DMS53 treated with DMSO at 0.1 percent for 48 hours (cell line): ENCODE measurements around the gene WDFY4.

Experiments
- DNase-seq: peaks from one replicate; lab custom pipeline; 2025; ENCODE audit not compliant: unreplicated experiment; lab: John Stamatoyannopoulos, UW

WDFY4 gene

DNA sequence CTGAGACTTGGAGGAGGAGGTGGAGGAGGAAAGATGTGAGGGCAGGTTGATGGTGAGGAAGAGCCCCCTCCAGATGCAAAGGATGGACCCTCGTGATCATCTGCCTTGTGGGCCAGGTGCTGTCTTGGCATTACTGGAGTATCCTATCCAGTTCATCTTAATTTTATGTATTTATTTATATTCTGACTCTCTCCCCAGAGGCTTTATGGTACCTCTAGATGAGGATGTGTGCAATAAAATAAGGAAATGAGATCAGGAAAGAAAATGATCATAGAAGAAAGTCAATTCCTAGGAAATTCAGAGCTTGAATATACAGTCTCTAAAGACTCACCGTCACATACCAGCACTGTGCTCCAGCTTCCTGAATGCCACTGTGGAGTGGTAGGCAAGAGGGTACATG is 160.8 kb downstream of the WDFY4 start:
- no peak for DNase-seq

DNA sequence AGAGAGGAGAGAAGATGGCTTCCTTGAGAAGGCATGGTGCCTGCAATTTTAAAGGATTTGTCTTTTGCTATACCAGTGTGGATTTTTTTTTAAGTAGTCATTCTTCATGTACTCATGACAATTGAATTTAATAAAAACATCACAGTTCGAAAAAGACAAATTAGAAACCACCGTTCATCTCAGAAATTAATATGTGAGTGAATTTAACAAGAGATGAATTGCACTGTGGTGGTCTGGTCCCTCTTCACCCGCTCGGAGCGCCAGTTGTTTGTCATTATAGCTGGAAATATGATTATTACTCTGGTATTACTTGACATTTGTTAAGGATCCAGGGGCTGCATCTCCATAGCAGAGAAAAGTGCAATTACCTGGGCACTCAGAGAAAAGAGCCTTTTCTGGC is 163.0 kb downstream of the WDFY4 start:
- no peak for DNase-seq

GRCh38 chr10:48856855-48857254 is 172.2 kb downstream of the WDFY4 start:
- no peak for DNase-seq

GRCh38 chr10:48872234-48872633 is 187.6 kb downstream of the WDFY4 start:
- DNase-seq: no peak

GRCh38 chr10:48878091-48878490 is 193.4 kb downstream of the WDFY4 start:
- no peak for DNase-seq

DNA sequence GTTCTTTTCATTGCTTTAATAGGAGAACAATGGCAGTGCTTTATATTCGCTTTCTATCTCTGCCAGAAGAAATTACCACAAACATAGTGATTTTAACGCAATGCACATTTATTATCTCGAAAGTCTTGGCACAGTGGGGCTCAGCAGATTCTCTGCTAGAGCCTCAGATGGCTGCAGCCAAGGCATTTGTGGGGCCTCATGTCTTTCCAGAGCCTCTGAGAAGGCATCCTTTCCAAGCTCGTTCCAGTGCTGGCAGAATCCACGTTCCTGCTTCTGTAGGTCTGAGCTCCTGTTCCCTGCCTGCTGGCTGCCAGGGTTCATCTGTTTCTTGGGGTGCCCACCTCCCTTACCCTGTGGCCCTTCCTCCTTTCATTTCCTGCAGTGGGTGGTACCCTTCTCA is 194.8 kb downstream of the WDFY4 start:
- DNase-seq: no peak

DNA sequence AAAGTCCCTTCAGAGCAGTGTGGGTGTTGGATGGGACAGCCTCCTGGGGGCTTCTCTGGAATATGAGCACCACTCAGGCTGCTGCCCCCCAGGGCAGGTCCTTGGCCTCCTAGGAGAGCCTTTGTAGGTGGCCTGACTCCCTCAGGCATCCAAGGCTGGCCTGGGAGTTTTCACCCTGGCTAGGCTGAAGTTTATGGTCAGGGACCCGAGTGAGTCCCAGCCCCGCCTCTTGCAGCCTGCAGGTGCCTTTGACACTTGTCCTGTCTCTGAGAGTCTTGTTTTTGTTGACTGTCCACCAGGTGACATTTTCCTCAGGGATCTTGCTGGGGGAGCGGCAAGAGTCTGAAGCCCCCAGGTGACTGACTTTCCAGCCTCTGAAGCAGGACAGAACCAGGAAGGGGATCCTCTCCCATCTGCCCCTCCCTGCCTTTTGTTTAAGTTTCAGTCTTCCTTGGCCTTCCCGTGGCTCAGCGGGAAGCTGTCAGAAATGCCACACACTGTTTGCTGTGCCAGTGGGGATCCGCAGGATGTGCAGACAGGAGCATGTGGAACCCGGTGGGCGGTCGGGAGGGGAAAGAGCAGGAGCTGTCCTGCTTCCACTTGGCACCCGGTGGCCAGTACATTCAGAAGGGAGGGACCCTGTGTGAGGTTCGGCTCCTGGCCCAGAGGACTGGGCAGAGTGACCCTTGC is 195.5 kb downstream of the WDFY4 start:
- no peak for DNase-seq

GRCh38 chr10:48881937-48882336 is 197.3 kb downstream of the WDFY4 start:
- no peak for DNase-seq

GRCh38 chr10:48882881-48883280 is 198.2 kb downstream of the WDFY4 start:
- no peak for DNase-seq

DNA sequence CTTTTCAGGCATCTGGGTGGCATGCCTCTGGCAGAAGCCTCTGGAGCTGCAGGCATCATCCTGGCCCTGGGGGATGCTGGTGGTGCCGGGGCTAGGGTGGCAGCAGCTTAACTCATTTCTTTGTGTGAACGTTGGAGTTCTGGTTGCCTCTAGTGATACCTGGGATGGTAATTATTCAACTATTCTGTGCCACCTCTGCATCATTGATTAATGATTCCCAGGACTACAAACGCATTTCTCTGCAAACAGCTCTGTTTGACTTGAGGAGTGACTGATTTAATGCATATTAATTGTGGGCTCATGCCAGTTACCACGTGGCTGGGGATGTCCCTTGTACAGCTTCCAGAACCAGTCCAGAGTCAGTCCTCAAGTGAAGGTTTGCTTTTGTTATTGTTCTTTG is 199.0 kb downstream of the WDFY4 start:
- DNase-seq: no peak

DNA sequence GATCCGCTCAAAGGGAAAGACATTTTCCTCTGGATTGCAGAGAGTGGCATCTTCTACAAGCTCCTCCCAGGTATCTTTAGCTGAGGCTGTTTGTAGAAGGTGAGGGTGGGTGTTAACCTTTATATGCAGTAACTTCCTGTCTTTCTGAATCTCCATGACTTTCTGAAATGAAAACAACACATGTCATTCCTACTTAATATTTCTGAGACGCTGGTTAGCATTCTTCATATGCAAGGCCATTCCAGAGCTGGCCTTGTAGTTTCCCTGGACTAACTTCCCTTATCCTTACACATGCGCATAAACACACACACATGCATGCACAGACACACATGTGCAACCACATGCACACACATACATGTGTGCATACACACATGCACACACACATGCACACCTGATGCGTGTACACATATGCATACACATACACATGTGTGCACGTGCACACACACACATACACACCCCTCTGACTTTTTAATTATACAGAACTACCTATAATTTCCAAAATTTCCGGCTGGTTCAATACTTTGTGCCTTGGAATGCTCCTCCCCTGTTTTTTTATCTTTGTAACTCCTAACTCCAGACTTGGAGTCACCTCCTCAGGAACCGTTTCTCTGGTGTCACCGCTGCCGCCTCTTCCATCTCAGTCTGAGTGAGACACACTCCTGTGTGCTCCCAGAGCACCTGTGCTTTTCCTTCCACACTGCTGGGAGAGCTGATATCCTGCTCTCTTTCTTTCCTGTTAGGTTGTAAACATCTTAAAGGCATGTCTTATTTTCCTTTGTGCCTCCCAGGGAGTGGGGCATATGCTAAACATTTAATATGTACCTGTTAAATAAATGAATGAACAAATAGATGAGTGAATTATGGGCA is 199.7 kb downstream of the WDFY4 start:
- DNase-seq: no peak

GRCh38 chr10:48885376-48885775 is 200.7 kb downstream of the WDFY4 start:
- DNase-seq: no peak

DNA sequence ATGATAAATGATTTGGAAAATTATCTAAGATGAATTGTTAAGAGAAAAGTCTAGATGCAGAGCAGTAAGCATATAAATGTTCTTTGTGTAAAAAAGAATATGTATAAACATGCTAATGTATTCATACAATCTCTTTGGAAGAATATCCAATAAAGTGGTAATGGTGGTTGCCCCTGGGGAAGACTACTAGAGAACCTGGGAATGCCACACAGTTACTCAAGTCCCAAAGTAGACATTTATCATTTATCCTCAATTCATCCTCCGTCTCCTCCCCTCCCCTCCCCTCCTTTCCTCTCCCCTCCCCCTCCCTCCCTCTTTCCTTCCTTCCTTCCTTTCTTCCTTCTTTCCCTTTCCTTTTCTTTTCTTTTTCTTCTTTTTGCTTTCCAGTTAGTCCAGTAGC is 203.3 kb downstream of the WDFY4 start:
- DNase-seq: no peak

- DNase-seq: no peak
These were observed 206.5 kb downstream of the WDFY4 start for GRCh38 chr10:48890888-48891850.

DNA sequence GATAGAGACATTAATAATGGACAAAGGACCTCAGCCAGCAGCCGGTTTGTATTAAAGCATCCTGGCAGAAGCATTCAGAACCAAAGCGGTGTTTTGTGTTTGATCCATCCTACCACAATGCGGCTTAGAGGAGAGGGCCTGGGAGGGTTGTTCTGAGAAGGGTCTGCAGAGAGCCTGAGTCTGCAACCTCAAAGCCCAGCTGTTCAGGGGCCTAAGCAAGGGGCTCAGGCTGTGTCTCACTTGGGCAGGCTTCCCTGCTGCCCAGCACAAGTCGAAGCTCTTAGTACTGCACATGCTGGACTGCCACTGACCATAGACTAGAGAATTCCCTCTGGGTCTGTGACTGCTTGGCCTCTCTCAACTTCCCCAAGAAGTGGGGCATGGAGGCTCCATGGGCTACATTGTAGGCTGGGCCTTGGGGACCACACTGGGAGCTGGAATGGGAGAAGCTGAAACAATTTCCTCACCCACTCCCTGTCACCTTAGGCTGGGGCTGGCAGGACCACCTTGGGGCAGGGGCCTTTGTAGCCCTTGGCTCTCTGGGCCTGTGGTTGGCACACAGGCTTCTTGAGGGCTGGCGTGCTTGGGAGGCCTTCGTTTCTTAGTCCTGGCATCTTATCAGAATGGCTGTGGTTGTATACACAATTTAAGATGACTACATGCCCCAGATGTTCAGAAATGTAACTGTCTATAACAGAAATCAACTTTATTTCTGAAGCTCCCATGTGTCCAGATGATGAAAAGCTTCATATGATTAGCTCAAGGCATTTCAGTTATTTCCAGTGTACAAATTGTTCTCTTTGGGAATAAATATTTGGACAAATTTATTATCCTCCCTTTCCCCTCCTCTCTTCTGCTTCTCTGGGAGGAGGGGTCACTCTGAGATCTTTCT is 210.5 kb downstream of the WDFY4 start:
- no peak for DNase-seq

- DNase-seq: no peak
These were observed 211.1 kb downstream of the WDFY4 start for GRCh38 chr10:48895803-48896195.

GRCh38 chr10:48896756-48897440 is 212.2 kb downstream of the WDFY4 start:
- no peak for DNase-seq

- DNase-seq: no peak
These were observed 212.7 kb downstream of the WDFY4 start for GRCh38 chr10:48897441-48897790.

DNA sequence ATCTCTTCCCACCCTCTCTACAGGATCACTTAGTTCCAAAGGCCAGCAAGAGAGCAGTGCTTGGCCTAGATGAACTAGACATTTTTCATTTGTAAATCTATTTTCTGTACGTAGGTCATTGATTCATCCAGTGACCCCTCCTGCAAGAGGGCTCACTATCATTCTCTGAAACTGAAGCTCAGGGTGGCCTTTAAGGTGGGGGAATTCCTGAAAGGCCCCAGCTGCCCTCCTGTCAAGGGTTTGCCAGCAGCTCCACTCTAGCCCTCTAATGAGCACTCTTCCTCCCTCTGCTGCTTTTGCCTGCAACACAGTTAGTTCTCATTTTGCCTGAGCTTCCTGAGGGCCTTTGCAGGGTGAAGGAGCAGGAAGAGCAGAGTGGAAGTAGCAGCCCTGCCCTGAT is 213.8 kb downstream of the WDFY4 start:
- no peak for DNase-seq

GRCh38 chr10:48899781-48900180 is 215.1 kb downstream of the WDFY4 start:
- no peak for DNase-seq
